IPS-18c (cell line): Measurements from ENCODE around the gene MYL2.

Experiments
- H3K4me3 ChIP-seq: 2 replicates; pipeline ENCODE4 v1.7.0; 2013; ENCODE audit warnings: low read depth, mild to moderate bottlenecking, low read length, moderate library complexity; ENCODE audit not compliant: insufficient read depth
- H3K9me3 ChIP-seq: one replicate; pipeline ENCODE4 v1.6.1; 2013; ENCODE audit warnings: mild to moderate bottlenecking, low read length, moderate library complexity; ENCODE audit not compliant: control insufficient read depth, insufficient read depth

The MYL2 gene

DNA sequence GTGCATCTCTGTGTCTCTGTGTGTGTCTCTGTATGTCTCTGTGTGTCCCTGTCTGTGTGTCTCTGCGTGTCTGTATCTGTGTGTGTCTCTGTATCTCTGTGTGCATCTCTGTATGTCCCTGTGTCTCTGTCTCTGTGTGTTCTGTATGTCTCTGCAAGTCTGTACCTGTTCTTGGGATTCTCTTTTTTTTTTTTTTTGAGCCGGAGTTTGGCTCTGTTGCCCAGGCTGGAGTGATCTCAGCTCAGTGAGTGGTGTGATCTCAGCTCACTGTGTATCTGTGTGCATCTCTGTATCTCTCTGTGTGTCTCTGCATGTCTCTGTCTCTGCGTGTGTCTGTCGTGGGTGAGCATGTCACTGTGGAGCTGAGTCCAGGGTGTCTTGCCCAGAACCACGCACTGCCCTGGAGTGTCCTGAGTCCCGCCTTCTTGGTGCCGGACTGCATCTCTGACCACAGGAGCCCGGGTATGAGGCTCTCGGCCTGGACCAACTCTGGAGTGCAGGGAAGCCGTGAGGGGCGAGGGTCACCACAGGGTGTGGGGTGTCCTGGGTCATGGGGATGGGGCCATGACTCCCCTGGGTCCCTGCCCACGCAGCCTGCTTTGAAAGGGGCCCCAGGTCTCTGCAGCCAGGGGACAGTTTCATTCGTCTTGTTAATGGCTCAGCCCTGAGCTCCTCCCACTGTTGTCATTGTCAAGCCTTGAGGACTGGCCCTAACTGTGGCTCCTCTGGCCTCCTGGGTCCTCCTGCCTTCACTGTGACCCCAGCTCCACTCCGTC is 11.8 kb downstream of the MYL2 start:
- H3K9me3 ChIP-seq = no peaks in the 10 kb centered on the region
- H3K4me3 ChIP-seq = no peak overlapping the region

DNA sequence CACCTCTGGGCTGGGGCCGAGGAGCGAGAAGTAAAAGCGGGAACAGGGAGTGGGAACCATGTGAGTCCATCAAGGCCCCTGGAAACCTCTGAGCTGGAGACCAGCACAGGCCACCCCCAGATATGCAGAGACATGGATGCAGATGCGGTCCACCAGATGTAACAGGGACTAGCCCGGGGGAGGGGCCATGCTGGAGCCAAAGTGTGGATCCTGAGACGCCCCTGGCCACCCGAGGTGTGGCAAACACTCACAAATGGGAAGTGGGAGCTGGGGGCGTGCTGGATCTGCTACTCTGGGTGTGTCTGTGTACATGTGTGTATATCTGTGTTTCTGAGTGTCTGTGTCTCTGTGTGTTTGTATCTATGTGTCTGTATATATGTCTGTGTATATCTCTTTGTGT is 12.8 kb downstream of the MYL2 start:
- H3K9me3 ChIP-seq = no peaks in the 10 kb centered on the region
- no peak overlapping the region for H3K4me3 ChIP-seq

- H3K9me3 ChIP-seq = no peaks in the 10 kb centered on the region
- no peak overlapping the region for H3K4me3 ChIP-seq
Measured at GRCh38 chr12:110906985-110907384, 13.4 kb downstream of the MYL2 start.

- Histone ChIP-seq H3K4me3 (no peak overlapping the region), H3K9me3 (no peaks in the 10 kb centered on the region)
Measured at GRCh38 chr12:110906516-110906915, 13.9 kb downstream of the MYL2 start.

DNA sequence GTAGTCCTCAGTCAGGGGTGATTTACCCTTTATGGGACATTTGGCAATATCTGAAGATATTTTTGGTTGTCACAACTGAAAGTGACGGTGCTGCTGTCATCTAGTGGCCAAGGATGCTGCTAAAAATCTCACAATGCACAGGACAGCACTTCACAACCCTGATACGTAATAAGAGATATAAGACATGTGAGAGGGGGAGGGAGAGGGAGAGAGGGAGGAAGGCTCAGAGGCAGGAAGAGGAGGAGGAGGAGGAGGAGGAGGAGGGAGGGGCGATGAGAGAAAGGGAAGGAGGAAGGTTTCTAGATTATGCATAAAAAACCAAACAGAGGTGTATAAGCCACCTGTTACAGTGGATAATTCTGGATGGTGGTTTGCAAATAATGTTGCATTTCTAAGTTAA is 14.3 kb downstream of the MYL2 start:
- no peak overlapping the region for H3K4me3 ChIP-seq
- no peaks in the 10 kb centered on the region for H3K9me3 ChIP-seq

DNA sequence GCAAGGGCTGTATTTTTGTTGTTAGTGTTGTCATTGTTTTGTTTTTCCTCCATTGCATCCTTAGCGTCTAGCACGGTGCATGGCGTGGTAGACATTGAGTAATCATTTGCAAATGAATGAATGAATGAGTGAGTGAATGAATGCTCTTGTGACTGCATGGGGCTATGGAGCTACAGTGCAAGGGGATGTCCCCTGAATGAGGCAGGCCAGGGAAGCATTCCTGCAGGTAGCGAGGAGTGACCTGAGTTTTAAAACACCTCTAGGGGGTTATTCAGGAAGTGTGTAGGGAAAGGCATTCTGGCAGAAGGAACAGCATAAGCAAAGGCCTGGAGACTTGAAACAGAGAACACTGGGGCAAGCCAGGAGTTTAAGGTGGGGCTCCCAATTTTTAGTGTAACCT is 16.9 kb downstream of the MYL2 start:
- no peaks in the 10 kb centered on the region for H3K9me3 ChIP-seq
- no peak overlapping the region for H3K4me3 ChIP-seq

GRCh38 chr12:110901401-110901800 is 19.0 kb downstream of the MYL2 start:
- Histone ChIP-seq H3K9me3 (no peaks in the 10 kb centered on the region), H3K4me3 (no peak overlapping the region)

DNA sequence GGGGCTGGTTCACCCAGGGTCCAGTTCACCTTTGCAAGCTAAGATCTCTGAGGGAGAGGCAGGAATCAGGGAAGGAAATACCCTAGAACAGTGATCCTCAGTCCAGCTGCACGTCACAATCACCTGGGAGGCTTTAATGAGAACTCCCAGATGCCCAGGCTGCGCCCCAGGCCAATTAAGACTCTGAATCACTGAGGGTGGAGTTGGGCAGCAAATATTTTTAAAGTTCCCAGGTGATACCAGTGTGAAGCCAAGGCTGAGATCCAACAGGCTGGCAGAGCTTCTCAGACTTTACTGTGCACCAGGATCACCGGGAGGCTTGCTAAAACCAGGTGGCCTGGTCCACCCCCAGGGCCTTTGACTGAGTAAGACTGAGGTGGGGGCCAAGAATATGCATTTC is 23.8 kb downstream of the MYL2 start:
- H3K4me3 ChIP-seq = no peak overlapping the region
- no peaks in the 10 kb centered on the region for H3K9me3 ChIP-seq

- Histone ChIP-seq H3K4me3 (no peak overlapping the region), H3K9me3 (no peaks in the 10 kb centered on the region)
Measured at GRCh38 chr12:110893956-110894355, 26.4 kb downstream of the MYL2 start.

DNA sequence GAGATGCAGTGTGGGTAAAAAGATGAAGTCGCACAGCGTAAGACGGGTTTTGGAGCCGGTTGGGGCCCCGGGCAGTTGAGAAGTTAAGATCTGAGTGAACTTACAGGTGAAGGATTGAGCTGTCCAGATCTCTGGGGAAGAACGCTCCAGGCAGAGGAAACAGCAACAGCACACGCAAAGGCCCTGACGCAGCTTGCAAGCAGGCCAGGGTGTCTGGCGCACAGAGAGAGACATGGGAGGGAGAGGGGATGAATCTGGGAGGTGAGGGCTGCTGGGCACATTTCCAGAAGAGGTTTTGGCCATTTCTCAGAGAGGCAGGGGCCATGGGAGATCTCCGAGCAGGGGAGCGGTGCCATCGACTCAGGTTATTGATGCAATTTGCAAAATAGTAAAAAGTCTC is 31.0 kb downstream of the MYL2 start:
- Histone ChIP-seq H3K4me3 (no peak overlapping the region), H3K9me3 (no peaks in the 10 kb centered on the region)

DNA sequence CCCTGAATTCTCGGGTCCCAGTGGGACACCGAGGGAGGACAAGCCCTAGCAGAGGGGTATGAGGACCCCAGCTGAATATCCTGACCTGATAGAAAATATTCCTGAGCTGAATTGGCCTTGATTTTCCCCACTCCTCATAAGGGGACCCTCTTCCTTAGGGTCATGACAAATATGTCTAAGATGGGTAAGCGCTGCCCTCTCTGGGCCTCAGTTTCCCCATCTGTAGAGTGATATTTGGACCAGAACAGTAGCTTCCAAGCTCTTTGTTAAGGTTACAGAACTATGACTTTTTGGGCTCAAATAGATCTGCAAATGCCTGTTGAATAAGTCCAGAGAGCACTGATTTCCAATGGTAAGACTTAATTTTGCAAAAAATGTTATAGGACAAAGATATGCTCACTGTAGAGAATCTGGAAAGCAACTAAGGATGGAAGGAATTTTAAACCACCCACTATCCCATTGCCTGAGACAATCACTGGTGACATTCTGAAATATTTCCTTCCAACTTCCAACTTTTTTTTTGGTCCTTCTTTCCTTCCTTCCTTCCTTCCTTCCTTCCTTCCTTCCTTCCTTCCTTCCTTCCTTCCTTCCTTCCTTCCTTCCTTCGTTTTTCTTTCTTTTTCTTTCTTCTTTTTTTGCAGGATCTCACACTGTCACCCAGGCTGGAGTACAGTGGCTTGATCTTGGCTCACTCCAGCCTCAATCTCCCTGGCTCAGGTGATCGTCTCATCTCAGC is 32.0 kb downstream of the MYL2 start:
- no peak overlapping the region for H3K4me3 ChIP-seq

GRCh38 chr12:110885152-110885840 is 35.1 kb downstream of the MYL2 start:
- Histone ChIP-seq H3K4me3 (no peak overlapping the region), H3K9me3 (no peaks in the 10 kb centered on the region)

More for the DNA sequence above, 32.0 kb downstream of the MYL2 start:
- no peaks in the 10 kb centered on the region for H3K9me3 ChIP-seq

GRCh38 chr12:110883251-110883650 is 37.1 kb downstream of the MYL2 start:
- Histone ChIP-seq H3K4me3 (no peak overlapping the region), H3K9me3 (no peaks in the 10 kb centered on the region)

- no peak overlapping the region for H3K4me3 ChIP-seq
- no peaks in the 10 kb centered on the region for H3K9me3 ChIP-seq
Measured at GRCh38 chr12:110880651-110881050, 39.7 kb downstream of the MYL2 start.

GRCh38 chr12:110874781-110875180 is 45.6 kb downstream of the MYL2 start:
- no peak overlapping the region for H3K4me3 ChIP-seq
- H3K9me3 ChIP-seq = peaks cover 2% of the 10 kb centered on the region

GRCh38 chr12:110874351-110874750 is 46.0 kb downstream of the MYL2 start:
- Histone ChIP-seq H3K4me3 (no peak overlapping the region), H3K9me3 (peaks cover 2% of the 10 kb centered on the region)

GRCh38 chr12:110872100-110872499 is 48.3 kb downstream of the MYL2 start:
- H3K4me3 ChIP-seq = no peak overlapping the region

GRCh38 chr12:110869803-110870202 is 50.6 kb downstream of the MYL2 start:
- H3K4me3 ChIP-seq = no peak overlapping the region
- H3K9me3 ChIP-seq = peaks cover 2% of the 10 kb centered on the region

More at GRCh38 chr12:110872100-110872499, 48.3 kb downstream of the MYL2 start:
- peaks cover 2% of the 10 kb centered on the region for H3K9me3 ChIP-seq
